Superior temporal gyrus (tissue), 1 donor: ENCODE measurements around the gene CHADL.
"Not testable (repeated sequence)": the region's sequence is repeated elsewhere in the genome, so short reads cannot be mapped to it uniquely, and the experiment has no call there.

Experiments
- DNase-seq: peaks from one replicate; pipeline ENCODE4 v3.0.0-alpha.2; 2016; ENCODE audit errors: extremely low spot score

The CHADL gene

GRCh38 chr22:41240377-41241132, at the start of gene CHADL:
CHADL (minus strand) TSS chr22:41240931; CDS start chr22:41240881, 50 bp downstream.
- DNase-seq: peak; percentile 92

GRCh38 chr22:41289671-41290070, 48.9 kb upstream of the CHADL start:
- DNase-seq: no peak

- no peak for DNase-seq
Measured at GRCh38 chr22:41288245-41288946, 47.7 kb upstream of the CHADL start.

- DNase-seq: no peak
Measured at GRCh38 chr22:41286639-41287091, 45.9 kb upstream of the CHADL start.

- peak; percentile 100 for DNase-seq
Measured at GRCh38 chr22:41285820-41286638, 45.3 kb upstream of the CHADL start, which contains the start of gene RANGAP1. RANGAP1 (minus strand) TSS chr22:41286187; CDS start chr22:41281044, 5,143 bp downstream.

- DNase-seq: peak; percentile 45
Measured at GRCh38 chr22:41285441-41285819, 44.7 kb upstream of the CHADL start.

- DNase-seq: no peak
Measured at GRCh38 chr22:41284465-41284864, 43.7 kb upstream of the CHADL start.

- no peak for DNase-seq
Measured at GRCh38 chr22:41280854-41281253, 40.1 kb upstream of the CHADL start.

GRCh38 chr22:41280065-41280464, 39.3 kb upstream of the CHADL start:
- no peak for DNase-seq

GRCh38 chr22:41274856-41275255, 34.1 kb upstream of the CHADL start:
- DNase-seq: peak; percentile 84

- DNase-seq: no peak
Measured at GRCh38 chr22:41273128-41273527, 32.4 kb upstream of the CHADL start.

GRCh38 chr22:41271787-41272186, 31.1 kb upstream of the CHADL start:
- DNase-seq: no peak

- DNase-seq: no peak
Measured at GRCh38 chr22:41267958-41268357, 27.2 kb upstream of the CHADL start.

GRCh38 chr22:41264408-41264941, 23.7 kb upstream of the CHADL start:
- DNase-seq: peak; percentile 94

GRCh38 chr22:41263704-41264103, 23.0 kb upstream of the CHADL start:
- DNase-seq: no peak

- DNase-seq: no peak
Measured at GRCh38 chr22:41262250-41262765, 21.6 kb upstream of the CHADL start.

GRCh38 chr22:41261541-41262249, 21.0 kb upstream of the CHADL start:
- DNase-seq: no peak

- no peak for DNase-seq
Measured at GRCh38 chr22:41260871-41261270, 20.1 kb upstream of the CHADL start.

- not testable (repeated sequence) for DNase-seq
Measured at GRCh38 chr22:41259756-41260155, 19.0 kb upstream of the CHADL start.

- no peak for DNase-seq
Measured at GRCh38 chr22:41257696-41258095, 17.0 kb upstream of the CHADL start.
